Right renal cortex interstitium (tissue), 3 donors: Measurements from ENCODE around the gene OVAAL. TPM values are rescaled to one million over a fixed set of nuclear protein-coding genes. Genes with fewer than 3 reads are reported as not detected.

Source experiments
- DNase-seq, 3 donors: peaks; one replicate each; pipeline ENCODE4 v3.0.0-alpha.2; 2013; ENCODE audit warnings: low read depth in 3 of 3, low spot score in 2 of 3
- polyA plus RNA-seq, 3 donors: library from polyadenylated mRNA; unstranded; fragments of 120-200 nt; gene quantifications; one replicate each; pipeline ENCODE4 v1.2.1, GENCODE V29; 2013; ENCODE audit not compliant: insufficient read length in 3 of 3

The OVAAL gene
- polyA plus RNA-seq, 3 donors: not detected

DNA sequence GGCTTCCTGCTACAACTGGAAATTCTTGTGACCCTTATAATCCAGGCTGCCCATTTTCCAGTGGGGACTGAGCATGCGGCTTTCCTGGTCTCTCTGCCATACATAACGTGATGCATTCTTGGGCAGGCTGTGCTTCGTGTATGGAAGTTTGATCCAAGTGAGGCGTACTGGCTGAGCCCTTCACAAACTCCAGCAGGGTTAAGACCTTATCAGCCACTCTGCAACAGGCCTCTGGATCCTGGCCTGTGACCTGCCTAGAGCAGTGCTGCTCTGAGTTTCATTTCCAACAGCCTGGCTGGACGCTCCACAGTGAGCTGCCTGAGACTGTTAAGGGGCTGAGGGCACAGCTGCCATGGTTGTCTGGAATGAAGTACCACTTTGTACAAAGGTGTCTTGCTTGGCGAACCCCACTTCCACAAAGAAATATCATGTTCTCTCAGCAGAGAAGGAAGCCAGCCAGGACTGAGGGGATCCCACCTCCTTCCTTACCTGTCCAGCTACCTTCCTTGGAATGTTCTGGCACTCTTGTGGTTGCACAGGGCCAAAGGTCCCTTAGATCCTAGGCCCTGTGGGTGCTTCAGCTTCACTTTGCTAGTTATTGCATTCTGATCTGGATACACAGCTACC lies 44.6 kb downstream of the OVAAL start:
- DNase-seq: no peak

DNA sequence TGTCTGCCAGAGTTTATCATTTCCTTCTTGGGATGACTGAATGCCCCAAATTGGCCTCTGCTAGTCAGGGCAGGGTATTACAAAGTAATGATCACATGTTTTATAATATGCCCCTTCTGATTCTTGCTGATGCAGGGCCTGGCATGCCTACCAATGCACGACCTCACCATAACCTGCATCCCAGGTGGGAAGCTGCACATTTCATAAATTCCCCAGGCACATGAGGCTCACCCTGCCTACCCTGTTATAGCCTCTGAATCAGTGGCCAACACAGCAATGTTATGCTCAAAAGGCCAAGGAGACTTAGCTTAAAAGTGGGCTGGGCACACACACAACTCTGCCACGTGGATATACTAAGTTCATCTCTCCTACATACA lies 45.1 kb downstream of the OVAAL start:
- DNase-seq: no peak

DNA sequence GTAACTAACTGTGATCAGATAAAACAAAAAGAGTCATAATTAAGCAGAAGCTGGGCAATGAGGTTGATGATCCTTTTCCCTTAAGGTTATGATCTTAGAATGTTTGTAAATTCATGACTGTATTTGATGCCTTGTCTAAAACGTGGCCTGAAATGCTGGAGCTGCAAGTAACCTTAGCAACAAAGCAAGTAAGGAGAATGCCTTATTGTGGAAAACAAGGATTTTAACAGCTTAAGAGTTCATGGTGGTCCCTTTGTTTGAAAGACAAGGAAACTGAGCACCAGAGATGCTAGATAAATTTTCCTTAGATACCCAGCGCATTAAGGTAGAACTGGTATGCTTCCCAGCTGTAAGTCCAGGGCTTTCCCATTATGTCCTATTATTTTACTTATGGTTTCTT lies 47.4 kb downstream of the OVAAL start:
- no peak for DNase-seq

DNA sequence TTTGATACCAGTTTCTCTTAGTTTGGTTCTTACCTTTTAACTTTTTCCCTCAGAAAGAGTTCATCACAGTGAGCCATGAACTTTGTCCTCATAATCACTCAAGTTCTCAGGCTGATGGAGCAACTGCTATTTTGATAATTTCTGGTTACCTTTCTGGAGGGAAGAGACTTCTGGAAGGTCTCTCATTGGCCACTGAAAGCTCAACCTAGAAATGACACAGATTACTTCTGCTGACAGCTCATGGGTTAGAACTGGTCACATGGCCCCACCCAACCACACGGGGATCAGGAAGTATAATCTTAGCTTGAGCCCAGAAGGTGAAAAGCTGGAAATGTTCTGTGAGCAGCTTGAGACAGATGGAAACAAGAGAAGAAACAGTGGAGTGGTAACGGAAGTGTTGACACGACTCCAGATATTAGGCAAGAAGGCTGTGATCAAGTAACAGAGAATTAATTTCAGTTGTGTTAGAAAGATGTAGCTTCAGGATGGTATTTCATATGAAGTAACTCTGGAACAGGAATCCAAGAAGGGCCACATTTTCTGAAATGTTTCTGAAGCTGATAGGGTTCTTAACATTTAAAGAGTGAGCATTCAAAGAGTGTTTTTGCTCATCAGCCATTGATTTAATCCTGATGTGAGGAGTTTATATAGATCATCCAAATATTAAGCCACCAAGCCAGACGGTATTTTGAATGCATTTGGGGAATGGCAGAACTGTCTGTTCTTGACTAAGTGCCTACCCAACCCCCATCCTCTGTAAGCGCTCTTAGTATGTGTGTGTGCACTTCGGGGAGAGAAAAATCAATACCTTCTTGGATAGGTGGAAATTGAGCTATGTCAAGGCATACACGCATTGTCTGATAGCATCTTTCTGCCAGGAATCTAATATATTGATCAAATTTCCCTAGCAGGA lies 51.1 kb downstream of the OVAAL start:
- no peak for DNase-seq

DNA sequence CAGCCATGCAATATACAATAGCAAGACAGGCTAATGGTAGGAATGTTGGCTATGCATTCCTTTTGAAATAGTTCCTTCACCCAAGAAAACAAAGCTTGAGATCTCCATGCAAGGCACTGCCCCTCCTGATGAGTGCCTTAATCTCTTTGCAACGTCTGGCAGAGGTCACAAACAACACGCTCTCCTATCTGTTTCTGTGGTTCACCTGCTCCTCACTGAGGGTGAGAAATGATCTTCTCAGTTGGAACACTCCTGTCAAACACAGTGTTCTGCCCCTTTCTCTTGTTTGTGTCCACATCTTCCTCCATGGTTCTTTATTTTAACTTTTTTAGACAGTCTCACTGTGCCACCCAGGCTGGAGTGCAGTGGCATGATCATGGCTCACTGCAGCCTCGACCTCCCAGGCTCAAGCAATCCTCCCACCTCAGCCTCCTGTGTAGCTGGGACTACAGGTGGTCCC lies 51.8 kb downstream of the OVAAL start:
- no peak for DNase-seq

DNA sequence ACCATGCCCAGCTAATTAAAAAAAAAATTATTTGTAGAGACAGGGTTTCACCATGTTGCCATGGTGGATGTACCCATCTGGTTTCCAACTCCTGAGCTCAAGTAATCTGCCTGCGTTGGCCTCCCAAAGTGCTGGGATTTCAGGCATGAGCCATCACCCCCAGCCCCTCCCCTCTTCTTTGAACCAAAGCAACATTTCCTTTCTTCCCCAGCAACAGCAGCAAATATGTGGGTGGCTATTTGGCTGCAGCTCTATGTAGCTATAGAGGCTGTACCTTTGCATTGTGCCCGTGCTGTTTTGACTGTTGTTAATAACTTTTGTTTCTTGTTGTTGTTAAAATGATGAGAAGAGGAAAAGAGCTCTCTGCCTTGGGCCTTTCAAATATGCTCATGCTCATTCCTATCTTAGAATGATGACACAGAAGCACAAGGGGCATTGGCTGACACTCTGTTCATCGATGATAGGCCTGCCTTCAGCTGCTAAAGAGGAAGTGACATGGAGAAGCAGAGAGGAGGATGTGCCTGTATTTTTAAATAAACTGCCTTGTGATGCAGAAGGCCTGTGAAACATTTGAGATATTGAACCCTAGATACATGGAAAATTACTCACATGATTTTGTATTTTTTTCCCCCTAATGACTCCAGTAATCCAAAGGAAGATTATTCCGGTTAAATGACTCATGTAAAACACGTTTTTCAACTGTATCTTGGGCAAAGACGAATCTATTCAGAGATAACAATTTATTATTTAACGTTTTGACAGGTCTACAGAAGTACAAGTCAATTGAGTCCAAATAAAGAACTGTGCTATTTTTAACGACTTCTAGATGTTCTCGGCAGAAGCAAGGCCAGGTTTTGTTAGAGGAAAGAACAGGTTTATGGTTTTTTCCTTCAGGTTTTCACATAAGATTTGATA lies 52.5 kb downstream of the OVAAL start:
- DNase-seq: no peak

DNA sequence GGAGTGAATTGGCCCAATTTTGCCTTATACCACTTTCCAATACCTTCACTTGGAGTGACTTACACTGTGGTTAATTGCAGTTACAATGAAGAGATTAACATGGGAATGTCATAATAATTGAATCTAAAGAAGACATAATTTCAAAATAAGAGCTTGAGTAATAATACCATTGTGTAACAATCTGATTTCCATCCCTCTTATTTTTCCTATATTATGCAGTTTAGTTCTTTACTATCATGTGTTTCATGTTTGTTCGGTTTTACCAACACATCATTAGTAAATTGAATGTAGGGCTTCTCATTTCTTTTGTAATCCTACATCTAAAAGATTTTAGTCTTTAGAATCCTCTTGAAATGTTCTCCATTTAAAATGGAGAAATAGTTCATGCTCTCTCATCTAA lies 53.9 kb downstream of the OVAAL start:
- DNase-seq: no peak

DNA sequence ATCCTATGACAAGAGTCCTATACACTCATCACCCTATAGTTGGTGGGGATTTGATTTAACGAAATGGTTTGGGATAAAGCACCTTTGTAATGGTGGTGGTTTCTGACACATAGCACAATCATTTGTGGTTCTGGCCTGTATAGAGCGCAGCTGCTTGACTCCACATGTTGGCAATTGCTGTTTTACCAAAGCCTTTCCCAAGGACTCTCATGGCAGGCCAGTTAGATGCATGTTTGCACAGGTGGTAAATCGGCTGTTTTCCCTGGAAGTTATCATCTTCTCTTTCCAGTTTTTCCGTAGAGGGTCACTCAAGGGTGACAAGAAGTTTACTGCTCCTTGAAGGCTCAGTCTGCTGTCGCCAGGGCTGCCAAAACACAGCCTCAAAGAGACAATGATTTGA lies 56.0 kb downstream of the OVAAL start:
- no peak for DNase-seq

DNA sequence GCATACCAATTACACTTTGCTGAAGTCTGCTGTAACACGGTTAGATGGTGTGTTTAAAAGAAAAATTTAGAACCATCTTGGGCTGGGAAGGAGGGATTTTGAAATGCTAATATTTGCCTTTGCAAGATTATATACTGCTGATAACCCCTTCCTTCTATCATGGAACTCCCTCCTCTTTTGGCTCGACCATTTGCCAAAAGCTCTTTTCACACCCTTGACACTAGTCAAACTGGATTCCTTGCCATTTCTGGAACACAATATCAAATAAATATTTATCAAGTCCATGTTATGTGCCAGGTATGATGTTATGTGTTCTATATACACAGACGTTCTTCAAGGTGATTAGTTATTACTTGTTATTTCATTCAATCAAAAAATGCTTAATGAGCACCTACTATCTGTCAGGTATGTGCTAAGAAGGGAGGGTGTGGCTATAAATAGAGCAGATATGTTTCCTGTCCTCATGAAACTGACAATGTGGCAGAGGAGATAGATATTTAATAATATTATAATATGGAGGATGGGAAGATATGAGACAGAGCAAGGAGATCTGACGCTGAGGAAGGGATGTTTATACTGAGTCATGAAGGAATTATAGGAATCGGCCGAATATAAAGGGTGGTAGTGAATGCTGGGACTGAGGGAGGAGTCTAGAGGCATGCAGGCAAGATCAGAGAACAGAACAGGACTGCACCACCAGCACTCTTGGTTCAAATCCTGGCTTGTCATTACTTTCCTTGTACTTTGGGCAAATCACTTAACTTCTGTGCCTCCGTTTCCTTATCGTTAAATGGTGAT lies 56.9 kb downstream of the OVAAL start:
- no peak for DNase-seq

Other genes starting within 250 kb of the OVAAL start
- 10 to 100 TPM; 67.7 to 80.2 (median 75.3) TPM for gene ACBD6, start 56.4 kb upstream of the OVAAL start, polyA plus RNA-seq
- gene XPR1, start 73.1 kb downstream of the OVAAL start, polyA plus RNA-seq: 10 to 100 TPM; 36.6 to 40.1 (median 40.0) TPM